HG03159 (cell line): Measurements from ENCODE around the gene IGF2BP3.
"Not testable (repeated sequence)": the region's sequence is repeated elsewhere in the genome, so short reads cannot be mapped to it uniquely, and the experiment has no call there.

Source experiments
- ATAC-seq: cut with Tn5 transposase; IDR thresholded peaks from one replicate; pipeline ENCODE4 v1.9.1; 2021; ENCODE audit warnings: mild to moderate bottlenecking, moderate library complexity; ENCODE audit not compliant: unreplicated experiment

Gene IGF2BP3

DNA sequence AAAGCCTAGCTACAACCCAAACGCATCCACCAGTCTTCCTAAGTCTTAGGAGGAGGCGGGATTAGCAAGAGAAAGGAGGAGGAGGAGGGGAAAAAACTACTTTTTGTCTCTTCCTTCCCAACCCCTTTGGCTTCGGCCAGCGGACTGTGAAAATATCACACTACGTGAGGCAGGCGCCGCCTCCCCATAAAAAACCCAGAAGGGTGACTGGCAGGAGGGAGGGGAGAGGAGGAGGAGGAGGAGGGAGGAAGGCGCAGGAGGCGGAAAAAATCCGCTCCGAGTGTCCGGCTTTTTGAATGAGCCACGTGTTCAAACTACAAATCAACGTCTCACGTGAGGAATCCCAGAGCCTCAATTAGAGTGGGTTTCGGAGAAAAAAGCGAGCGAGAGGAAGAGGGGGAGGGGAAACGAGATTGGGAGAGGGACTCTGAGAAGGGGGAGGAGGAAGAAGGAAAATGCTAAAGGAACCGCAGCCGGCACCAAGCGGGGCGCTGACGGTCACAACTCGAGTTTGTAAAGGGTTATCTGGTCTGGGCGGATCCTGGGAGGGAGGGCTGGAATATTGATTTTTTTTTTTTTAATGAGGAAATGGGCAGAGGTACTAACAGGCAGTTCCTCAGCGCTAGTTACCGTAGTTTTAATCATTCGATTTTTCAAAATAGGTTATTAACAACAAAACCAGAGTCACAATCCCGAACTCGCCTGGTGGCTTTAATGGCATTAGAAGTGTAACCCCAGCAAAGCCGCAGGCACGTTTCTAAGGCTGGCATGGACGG, at the start of gene IGF2BP3:
IGF2BP3 (minus strand) TSS at position 162 of the 776 bp plus-strand sequence. CDS start 381 bp downstream, outside the sequence.
- no peak for ATAC-seq

DNA sequence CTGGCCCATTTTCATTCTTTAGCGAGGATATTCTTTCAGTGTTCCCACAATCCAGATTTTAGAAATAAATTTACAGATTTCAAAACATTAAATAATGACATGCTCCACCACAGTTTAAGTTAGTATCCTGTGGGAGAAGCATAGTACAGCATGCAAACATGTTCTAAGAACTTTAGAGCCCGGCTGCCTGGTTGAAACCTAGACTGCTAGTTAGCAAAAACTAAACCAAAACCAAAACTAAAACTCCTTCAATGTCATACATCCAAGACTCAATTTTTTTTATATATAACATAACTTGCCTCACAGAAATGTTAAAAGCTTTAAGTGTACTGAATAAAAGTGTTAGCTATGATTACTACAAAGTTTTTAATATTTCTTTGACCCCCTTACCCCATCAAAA, 44.5 kb upstream of the IGF2BP3 start:
- ATAC-seq, result no peak

DNA sequence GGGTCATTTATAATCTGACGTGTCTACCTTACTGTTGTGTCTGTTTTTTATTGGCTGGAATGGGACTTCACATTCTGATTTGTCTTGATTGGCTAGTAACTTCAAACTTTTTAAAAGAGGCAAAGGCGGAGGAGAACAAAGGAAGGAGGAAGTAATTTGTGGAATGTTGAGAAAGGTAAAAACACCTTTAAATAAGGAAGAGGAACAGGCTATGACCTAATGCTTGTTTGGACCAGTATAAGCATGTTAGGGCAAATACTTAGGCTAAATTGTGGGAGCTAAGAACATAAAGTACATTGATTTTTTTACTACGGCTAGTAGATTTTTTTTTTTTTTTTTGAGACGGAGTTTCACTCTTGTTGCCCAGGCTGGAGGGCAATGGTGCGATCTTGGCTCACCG, 43.5 kb upstream of the IGF2BP3 start:
- ATAC-seq, result not testable (repeated sequence)

DNA sequence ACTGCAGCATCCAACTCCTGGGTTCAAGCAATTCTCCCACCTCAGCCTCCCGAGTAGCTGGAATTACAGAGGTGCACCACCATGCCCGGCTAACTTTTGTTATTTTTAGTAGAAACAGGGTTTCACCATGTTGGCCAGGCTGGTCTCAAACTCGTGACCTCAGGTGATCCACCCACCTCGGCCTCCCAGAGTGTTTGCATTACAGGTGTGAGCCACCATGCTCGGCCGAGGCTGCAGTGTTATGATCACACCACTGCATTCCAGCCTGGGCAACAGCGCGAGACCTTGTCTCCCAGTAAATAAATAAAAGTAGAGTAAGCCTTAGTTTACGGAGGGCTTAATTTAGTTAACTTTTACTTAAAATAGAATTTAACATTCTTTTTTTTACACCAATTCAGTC, 23.7 kb upstream of the IGF2BP3 start:
- no peak for ATAC-seq

DNA sequence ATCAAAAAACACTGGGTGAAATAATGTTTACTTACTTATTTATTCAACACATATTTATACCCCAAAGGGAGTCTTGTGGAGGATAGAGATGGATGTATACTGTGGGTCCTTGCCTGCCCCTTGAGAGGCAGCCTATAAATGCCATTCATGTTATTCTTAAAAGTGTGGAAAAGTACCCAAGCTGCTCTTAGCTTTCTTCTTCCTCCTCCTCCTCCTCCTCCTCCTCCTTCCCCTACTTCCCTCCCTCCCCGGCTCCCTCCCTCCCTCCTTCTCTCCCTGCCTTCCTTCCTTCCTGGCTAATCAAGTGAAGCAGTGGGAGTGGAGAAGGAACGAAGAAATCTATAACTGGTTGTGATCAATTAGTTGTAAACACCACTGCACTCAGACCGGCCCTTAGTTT, 21.2 kb upstream of the IGF2BP3 start:
- ATAC-seq, result no peak

DNA sequence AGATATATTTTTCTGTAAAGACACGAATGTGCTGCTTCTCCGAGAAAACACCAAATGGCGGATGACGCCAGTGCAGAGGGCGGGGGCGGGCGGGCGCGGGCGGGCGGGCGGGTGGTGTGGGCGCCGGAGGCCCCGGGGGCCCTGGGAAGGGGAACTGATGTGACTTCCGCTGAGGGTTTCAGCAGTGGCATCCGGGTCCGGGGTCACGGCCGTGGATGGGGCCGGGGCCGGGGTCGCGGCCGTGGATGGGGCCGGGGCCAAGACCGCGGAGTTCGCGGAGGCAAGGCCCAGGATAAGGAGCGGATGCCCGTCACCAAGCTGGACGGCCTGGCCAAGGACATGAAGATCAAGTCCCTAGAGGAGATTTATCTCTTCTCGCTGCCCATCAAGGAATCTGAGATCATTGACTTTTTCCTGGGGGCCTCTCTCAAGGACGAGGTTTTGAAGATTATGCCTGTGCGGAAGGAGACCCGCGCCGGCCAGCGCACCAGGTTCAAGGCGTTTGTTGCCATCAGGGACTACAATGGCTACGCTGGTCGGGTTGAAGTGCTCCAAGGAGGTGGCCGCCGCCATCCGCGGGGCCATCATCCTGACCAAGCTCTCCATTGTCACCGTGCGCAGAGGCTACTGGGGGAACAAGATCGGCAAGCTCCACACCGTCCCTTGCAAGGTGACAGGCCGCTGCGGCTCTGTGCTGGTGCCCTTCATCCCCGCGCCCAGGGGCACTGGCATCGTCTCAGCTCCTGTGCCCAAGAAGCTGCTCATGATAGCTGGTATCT, 20.3 kb upstream of the IGF2BP3 start:
- ATAC-seq, result peak; percentile 84

DNA sequence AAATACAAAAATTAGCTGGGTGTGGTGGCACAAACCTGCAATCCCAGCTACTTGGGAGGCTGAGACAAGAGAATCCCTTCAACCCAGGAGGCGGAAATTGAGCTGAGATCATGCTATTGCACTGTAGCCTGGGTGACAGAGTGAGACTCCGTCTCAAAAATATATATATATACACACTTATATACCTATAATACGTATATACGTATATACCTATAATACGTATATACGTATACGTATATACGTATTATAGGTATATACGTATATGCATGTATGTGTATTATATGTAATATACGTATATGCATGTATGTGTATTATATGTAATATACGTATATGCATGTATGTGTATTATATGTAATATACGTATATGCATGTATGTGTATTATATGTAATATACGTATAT, 18.4 kb upstream of the IGF2BP3 start:
- not testable (repeated sequence) for ATAC-seq

DNA sequence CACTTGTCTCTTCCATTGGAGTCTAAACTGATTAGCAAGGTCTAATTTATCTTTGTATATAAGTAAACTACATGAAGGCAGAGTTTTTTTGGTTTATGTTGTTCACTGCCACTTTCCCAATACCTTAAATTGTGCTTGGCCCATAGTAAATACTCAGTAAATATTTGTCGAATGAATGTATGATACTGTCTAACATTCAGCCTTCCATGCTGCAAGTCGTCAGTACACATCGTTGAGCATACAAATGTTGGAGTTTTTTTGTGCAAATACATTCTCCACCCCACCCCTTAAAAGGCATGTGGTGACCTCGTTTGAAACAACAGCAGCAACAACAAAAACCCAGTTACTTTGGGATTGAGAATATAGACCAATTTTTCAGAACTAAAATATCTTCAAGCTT, 17.4 kb upstream of the IGF2BP3 start:
- ATAC-seq, result no peak

DNA sequence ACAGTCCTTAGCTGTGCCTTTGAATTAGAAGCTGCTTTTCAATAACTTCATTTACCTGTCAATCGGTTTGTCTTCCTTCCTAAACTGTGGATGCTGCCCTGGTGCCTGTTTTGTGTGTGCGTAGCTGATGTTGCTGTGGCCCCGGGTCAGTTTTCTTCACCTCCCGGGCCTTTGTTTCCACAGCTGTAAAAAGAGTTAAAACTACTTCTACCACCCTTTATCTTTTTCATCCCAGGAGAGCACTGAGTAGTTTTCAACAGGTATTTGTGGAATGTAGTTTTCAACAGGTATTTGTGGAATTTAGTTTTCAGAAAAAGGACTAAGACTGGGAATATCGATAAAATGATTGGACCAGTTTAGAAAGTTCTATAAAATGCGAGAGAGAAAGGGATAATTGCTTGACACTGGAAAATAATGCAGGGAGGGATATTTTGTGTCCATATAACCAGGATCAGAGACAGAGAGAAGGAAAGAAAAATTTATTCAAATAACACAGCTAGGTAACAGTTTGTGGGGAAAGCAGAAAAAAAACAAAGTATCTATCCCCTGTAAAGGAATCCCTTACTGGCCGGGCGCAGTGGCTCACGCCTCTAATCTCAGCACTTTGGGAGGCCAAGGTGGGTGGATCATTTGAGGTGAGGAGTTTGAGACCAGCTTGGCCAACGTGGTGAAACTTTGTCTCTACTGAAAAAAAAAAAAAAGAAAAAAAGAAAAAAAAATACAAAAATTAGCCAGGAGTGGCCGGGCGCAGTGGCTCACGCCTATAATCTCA, 15.9 kb upstream of the IGF2BP3 start:
- no peak for ATAC-seq

DNA sequence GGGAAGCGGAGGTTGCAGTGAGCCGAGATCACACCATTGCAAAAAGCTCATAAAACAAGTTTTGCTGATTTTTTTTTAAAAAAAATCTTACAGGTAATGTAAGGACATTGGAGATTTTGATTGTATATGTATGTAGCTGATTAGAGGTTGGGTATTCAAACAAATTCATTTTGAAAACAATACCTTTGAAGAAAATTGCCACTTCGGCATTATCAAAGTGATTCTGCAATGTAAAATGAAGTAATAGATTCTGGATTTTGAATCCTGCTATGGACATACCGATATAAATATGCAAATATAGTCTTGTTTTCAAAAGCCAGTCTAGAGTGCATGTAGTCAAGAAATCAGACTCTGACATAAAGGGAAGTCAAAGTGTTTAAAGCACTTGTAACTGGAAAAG, 12.4 kb upstream of the IGF2BP3 start:
- ATAC-seq, result no peak

DNA sequence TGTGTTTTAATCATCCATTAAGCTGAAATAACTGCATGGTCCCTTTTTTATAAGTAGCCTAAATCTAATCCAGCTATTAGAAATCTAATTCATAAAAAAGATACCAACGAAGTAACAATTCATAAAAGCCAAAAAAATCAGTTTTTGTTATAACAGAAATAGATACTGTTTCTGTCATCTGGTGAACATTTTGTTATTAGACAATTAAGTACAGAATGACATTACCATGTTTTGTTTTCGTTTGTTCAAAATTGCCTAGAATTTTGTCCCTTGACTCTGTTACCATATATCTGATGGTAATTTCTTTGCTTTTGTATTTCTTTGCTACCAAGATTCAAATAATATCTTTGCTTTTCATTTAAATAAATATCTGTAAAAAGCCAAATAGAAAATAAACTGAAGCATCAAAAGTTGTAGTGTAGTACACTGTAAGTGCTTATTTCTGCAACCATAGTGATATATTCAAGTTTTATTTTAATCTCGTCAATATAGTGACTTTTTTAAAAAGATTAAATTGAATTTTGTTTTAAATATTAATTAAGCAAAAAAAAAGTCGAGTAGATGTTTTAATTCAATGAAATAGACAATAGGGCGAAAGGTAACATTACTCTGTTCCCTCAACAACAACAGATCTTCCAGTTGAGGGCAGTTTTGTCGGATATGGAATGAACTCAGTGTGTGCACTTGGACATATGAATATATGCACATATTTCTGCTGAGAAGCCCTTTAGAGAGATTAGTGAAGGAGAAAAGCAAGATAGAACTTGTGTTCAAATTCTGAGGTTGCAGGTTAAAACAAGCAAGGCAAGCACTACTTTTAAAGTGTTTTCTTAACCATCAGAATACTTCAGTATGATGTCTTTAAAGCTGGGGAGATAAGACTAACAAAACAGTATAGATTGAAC, 7.9 kb upstream of the IGF2BP3 start:
- no peak for ATAC-seq

DNA sequence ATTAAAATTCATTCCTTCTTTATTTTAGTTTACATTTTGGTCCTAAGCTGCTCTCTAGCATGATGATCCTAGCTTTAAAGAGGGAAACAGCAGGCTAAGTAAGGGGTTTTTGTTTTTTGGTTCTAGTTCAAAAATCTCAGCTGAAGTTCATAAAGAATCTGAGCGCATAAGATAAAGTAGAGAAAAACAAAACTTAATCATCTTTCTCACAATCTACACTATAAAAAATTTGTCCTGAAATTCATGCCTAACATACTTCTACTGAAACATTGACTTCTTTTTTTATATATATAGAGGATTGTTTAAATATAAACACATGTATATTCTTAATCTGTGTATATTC, 6.8 kb upstream of the IGF2BP3 start:
- ATAC-seq, result no peak

DNA sequence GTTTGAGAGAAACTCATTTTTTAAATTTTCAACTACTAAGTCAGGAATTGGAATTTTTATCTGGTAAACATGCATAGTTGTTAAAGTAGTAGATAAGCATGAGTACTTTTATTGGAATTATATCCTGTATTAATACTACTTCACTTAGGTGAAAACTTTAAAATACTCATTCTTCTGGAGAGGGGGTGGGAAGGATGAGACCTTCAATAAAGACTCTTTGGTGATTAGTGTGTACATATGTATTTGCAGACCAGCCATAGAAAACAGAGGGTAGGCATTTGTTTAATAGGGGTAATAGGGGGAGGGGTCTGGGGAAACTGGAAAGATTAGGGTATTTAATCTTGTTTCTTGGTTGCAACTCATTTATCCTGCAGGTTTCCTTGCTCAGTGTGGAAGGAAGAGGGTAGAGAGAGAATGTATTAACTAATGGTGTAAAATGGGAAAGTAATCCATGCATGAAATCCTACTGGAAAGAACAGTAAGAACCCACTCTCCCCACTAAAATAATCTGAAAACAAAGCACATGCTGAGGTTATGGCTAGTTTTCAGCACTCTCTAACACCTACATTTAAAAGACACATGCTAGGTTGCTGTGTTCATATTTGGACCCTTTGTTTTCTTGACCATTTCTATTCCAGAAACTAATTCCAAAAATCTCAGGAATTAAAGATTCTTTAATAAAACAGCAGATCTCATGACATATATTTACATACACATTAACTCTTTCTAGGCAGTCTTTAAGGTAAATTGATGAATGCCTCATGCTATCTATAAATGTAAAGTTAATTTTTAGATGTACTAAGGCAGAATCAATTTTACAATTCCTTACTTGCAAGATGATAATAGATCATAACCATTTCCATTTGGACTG, 6.2 kb upstream of the IGF2BP3 start:
- ATAC-seq, result no peak

DNA sequence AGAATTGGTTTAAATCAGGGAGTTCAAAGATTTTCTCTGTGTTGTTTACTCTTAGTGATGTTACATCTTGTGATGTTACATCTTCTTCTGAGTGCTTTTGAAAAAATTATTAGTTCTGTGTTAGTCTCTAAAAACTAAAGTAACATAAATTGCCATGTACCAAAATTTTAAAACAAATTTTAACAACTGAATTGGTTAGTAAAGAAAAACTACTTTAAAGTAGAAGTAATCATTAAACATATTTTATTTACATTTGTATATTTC, 5.2 kb upstream of the IGF2BP3 start:
- ATAC-seq, result no peak

DNA sequence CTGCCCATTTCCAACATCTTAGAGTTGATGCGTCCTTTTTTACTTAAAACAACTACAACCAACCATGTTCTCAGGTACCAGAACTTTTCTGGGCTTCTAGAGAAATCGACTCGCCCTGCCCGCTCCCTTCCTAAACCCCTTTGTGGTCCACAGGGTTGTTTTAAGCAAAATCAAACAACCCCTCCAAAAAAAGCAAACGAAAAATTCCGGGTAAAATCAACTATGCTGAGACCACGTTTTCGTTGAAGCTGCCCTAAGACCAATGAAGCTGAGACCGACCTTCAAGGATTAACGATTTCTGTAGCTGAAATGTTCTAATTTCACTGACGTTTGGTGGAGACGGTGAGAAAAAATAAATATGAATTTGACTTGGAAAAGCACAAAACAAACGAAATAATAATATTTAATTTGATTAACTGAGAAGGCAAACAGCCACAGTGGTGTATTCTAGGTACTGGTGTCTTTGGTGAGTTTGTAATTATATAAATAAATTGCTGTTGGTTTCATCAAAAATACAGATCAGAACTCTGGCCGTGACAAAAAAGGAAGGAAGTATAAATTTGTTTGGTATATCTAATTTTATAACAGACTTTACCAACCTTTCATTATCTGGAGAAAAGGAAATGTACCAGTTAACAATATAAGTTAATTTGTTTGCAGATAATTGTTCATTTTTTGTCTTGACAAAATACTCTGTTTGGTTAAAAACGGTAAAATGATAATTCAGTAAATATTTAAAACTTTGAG, 4.7 kb upstream of the IGF2BP3 start:
- ATAC-seq, result no peak

DNA sequence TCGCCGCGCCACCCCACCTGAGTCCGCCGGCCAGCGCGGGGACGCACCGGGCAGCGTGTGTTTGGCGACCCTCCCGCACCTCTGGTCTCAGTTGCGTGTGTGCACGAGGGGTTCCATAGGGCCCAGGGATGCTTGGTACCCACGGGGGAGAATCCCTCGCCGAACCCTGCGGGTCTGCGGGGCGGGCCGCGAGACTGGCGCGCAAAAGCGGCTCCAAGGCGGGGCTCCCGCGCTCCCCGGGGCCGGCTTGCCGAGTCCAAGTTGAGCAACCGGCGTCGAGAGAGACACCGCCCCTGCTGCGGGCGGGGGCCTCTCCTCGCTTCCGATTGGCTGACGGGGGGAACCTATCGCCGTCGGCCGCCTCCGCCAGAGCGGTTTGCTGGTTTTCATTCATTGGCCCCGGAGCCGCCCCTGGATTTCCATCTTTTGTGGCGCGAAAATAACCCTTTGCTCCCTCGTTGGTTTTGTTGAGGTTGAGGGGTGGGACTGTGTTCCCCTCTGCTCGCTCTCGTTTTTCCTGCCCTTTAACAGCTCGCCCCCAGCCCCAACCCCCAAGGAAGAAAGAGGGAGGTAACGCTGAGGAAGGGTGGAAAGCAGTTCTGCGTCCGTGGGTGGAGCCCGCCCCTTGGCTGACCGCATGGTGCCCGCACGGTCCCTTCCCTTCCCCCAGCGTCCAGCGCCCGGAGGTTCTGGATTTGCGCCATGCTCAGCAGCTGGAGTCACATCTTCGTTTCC, 4.0 kb upstream of the IGF2BP3 start:
- ATAC-seq, result peak; percentile 62

DNA sequence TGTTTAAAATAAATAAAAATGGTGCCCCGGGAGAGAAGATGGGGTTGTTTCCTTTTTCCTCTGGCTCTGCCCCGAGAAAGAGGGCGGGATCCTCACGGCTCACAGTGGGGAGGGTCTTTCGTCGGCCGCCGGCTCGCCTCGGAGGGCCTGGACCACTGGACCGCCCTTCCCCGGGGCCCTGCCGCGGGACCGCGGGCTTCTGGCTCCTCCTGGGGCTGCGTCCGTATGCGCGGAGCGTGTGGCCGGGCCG, 3.5 kb upstream of the IGF2BP3 start:
- ATAC-seq, result no peak

DNA sequence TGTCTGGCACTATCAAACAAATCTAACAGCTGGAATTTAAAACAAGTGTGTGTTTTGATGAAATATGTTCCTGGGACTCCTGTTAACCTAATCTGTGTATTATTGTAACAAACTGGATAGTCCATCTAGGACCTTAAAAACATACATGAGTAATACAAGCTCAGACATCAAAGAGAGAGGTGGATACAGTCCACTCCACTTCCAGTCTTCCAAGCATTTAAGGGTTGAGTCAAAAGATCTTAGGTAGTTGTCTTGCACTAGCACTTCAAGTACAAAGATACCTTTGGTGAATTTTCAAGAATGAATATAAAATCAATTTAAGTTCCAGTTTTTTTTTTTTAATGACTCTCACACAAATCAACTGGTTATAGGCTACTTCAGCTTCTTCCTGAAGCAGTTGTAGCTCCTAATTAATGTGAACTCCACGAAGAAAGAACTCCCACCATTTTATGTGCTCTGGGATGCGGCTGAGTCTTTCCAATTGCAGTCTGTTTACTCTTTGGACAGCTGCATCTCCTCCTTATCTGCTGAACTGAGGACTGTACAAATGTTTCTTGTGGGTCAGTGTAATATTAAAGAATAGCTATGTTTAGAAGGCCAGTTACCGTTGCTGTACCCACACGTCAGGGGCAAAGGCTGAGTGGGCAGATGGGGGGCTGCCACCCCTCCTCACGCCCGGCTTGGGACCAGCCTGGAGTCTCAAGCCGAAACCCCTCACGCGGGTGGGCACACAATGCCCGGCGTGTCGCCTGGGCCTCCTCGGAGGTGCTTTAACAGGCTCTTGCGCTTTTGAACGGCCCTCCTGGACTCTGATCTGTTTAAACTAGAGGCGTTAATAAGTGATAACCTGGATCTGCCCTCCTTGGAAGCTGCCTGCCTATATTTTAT, 2.9 kb upstream of the IGF2BP3 start:
- ATAC-seq, result no peak
